ENCODE measurements around the gene HCFC1R1. TPM values are rescaled to one million over a fixed set of nuclear protein-coding genes. Genes with fewer than 3 reads are reported as not detected.

HCFC1R1 gene
- total and polyA plus RNA-seq, 2 donors (not counting 1 experiment from before 2014, with no cell fraction given) = 17.9 to 24.8 TPM

- Histone ChIP-seq H3K4me2 (replicated peaks; ENCODE audit: low read depth, low read length, poor library complexity, severe bottlenecking) (no peak overlapping the region), H3K9me3 (ENCODE audit: control extremely low read depth in 1 of 3, control insufficient read depth in 2 of 3, insufficient read depth in 1 of 3, low read length in 2 of 3) (no peaks in the 10 kb centered on the region), H2AFZ (ENCODE audit: insufficient read depth, low read depth, low read length, poor library complexity, severe bottlenecking) (no peak overlapping the region), H3K4me3 (ENCODE audit: control extremely low read depth in 1 of 5, extremely low read depth in 1 of 5, insufficient read depth in 1 of 5, low read depth in 2 of 5, low read length in 4 of 5) (no peak overlapping the region), H3K36me3 (replicated peaks in 1 of 2; ENCODE audit: control extremely low read depth in 1 of 2, control insufficient read depth in 1 of 2, extremely low read depth in 1 of 2, insufficient read depth in 2 of 2, low read length in 1 of 2) (no peaks in the 10 kb centered on the region), H3K9ac (ENCODE audit: low read length) (no peak overlapping the region), H3K79me2 (ENCODE audit: control insufficient read depth, insufficient read depth, low read length) (peaks cover 6% of the 10 kb centered on the region), H3K27ac (ENCODE audit: low read length in 2 of 2) (no peak overlapping the region), H3K4me1 (ENCODE audit: control insufficient read depth in 2 of 2, insufficient read depth in 2 of 2, low read length in 2 of 2) (peaks cover 18 to 39% of the 10 kb centered on the region in 2 donors), H3K27me3 (replicated peaks in 1 of 4; ENCODE audit: control extremely low read depth in 1 of 4, control insufficient read depth in 3 of 4, insufficient read depth in 4 of 4, low read length in 3 of 4) (peaks cover 0 to 8% (median 1%) of the 10 kb centered on the region in 4 experiments), H4K20me1 (ENCODE audit: control insufficient read depth, insufficient read depth, low read length, poor library complexity, severe bottlenecking) (peaks cover 5% of the 10 kb centered on the region)
- peak overlapping the region; percentile 81 for H3K4me3 Mint-ChIP-seq
- POLR2A ChIA-PET = no interaction called here
- CTCF ChIA-PET = interaction anchor here (1.5 to 1.7 kb wide), 3 partner anchors 15 to 21 kb away, joined by 3 to 7 read pairs (median 4); no protein-coding TSS in a partner anchor
- intact Hi-C loops (cut with micrococcal nuclease) = loop anchor here (5.0 kb wide), 2 partner anchors 100 to 205 kb away; partner anchors contain the start of genes ELOB and FLYWCH2
- DNase-seq (no peak), ATAC-seq (ENCODE audit: low read depth) (no peak)
- H3K4me1 Mint-ChIP-seq = peaks cover 21% of the 10 kb centered on the region
- WGBS (ENCODE audit: insufficient coverage) = 94% methylated on average over 3 of the region's 4 CpGs
- peak overlapping the region; percentile 71 for H3K27ac Mint-ChIP-seq
- TF ChIP-seq EZH2 (IDR thresholded peaks at IDR 0.05; ENCODE audit: borderline replicate concordance, insufficient read depth, low read depth, low read length, poor library complexity, severe bottlenecking) = no peak
- TF ChIP-seq CTCF (IDR thresholded peaks at IDR 0.05) = no peak
- H3K27me3 Mint-ChIP-seq = no peaks in the 10 kb centered on the region
- no peaks in the 10 kb centered on the region for H3K9me3 Mint-ChIP-seq (ENCODE audit: insufficient read depth)
Observed at GRCh38 chr16:2981899-2982250, 41.9 kb downstream of the HCFC1R1 start.

- H3K9ac ChIP-seq (ENCODE audit: low read length) = peak overlapping the region; percentile 98
- intact Hi-C loops (cut with micrococcal nuclease) = loop anchor here (5.0 kb wide), 2 partner anchors 99 to 204 kb away; partner anchors contain the start of genes ELOB and FLYWCH2
Observed at GRCh38 chr16:2981177-2981898, 42.4 kb downstream of the HCFC1R1 start.

More at GRCh38 chr16:2981177-2981898, 42.4 kb downstream of the HCFC1R1 start:
- ChIA-PET CTCF (interaction anchor here (1.1 to 1.8 kb wide), 3 partner anchors 23 to 113 kb away, joined by 3 to 8 read pairs (median 4); no protein-coding TSS in a partner anchor), POLR2A (interaction anchor here (0.7 to 1.5 kb wide), 3 partner anchors 11 to 154 kb away, joined by 3 to 10 read pairs (median 6); no protein-coding TSS in a partner anchor)
- no peaks in the 10 kb centered on the region for H3K27me3 Mint-ChIP-seq
- Histone ChIP-seq H3K4me3 (ENCODE audit: control extremely low read depth in 1 of 5, extremely low read depth in 1 of 5, insufficient read depth in 1 of 5, low read depth in 2 of 5, low read length in 4 of 5) (peak overlapping the region in 4 of 5 experiments; percentile 74 to 96 (median 86)), H3K27ac (ENCODE audit: low read length in 2 of 2) (no peak overlapping the region), H3K9me3 (ENCODE audit: control extremely low read depth in 1 of 3, control insufficient read depth in 2 of 3, insufficient read depth in 1 of 3, low read length in 2 of 3) (no peaks in the 10 kb centered on the region), H4K20me1 (ENCODE audit: control insufficient read depth, insufficient read depth, low read length, poor library complexity, severe bottlenecking) (peaks cover 5% of the 10 kb centered on the region), H3K27me3 (replicated peaks in 1 of 4; ENCODE audit: control extremely low read depth in 1 of 4, control insufficient read depth in 3 of 4, insufficient read depth in 4 of 4, low read length in 3 of 4) (peaks cover 0 to 8% (median 1%) of the 10 kb centered on the region in 4 experiments), H3K4me2 (replicated peaks; ENCODE audit: low read depth, low read length, poor library complexity, severe bottlenecking) (peak overlapping the region; percentile 99), H2AFZ (ENCODE audit: insufficient read depth, low read depth, low read length, poor library complexity, severe bottlenecking) (no peak overlapping the region), H3K36me3 (replicated peaks in 1 of 2; ENCODE audit: control extremely low read depth in 1 of 2, control insufficient read depth in 1 of 2, extremely low read depth in 1 of 2, insufficient read depth in 2 of 2, low read length in 1 of 2) (no peaks in the 10 kb centered on the region), H3K79me2 (ENCODE audit: control insufficient read depth, insufficient read depth, low read length) (peaks cover 6% of the 10 kb centered on the region), H3K4me1 (ENCODE audit: control insufficient read depth in 2 of 2, insufficient read depth in 2 of 2, low read length in 2 of 2) (peaks cover 18 to 39% of the 10 kb centered on the region in 2 donors)
- H3K4me3 Mint-ChIP-seq = peak overlapping the region; percentile 81
- TF ChIP-seq EZH2 (IDR thresholded peaks at IDR 0.05; ENCODE audit: borderline replicate concordance, insufficient read depth, low read depth, low read length, poor library complexity, severe bottlenecking) (no peak), CTCF (IDR thresholded peaks at IDR 0.05) (no peak)
- H3K4me1 Mint-ChIP-seq = peaks cover 21% of the 10 kb centered on the region
- no peaks in the 10 kb centered on the region for H3K9me3 Mint-ChIP-seq (ENCODE audit: insufficient read depth)
- DNase-seq = no peak
- peak overlapping the region; percentile 71 for H3K27ac Mint-ChIP-seq
- 83% methylated on average over 24 of the region's 33 CpGs for WGBS (ENCODE audit: insufficient coverage)
- ATAC-seq (ENCODE audit: low read depth) = no peak
